ENCODE measurements around the gene DLX1. TPM values are rescaled to one million over a fixed set of nuclear protein-coding genes. Genes with fewer than 3 reads are reported as not detected.

The DLX1 gene
- total RNA-seq, 2 donors from 2014 or later, result not detected

- no peak for ATAC-seq (replicated peaks)
- H3K4me3 Mint-ChIP-seq, result peak overlapping the region; percentile 75
- peaks cover 84% of the 10 kb centered on the region for H3K27me3 Mint-ChIP-seq
- H3K27ac Mint-ChIP-seq, result peak overlapping the region; percentile 25
- H3K4me1 Mint-ChIP-seq, result peaks cover 20% of the 10 kb centered on the region
- H3K9me3 Mint-ChIP-seq, result no peaks in the 10 kb centered on the region
- peaks cover 46% of the 10 kb centered on the region for H3K36me3 Mint-ChIP-seq (ENCODE audit: low read depth)
Measured at GRCh38 chr2:172087780-172088244, 2.5 kb downstream of the DLX1 start.

GRCh38 chr2:172088245-172089004, 3.1 kb downstream of the DLX1 start:
- Mint-ChIP-seq H3K36me3 (ENCODE audit: low read depth) (peaks cover 50% of the 10 kb centered on the region), H3K27me3 (peaks cover 84% of the 10 kb centered on the region), H3K9me3 (no peaks in the 10 kb centered on the region), H3K4me1 (peaks cover 24% of the 10 kb centered on the region), H3K4me3 (peak overlapping the region; percentile 75), H3K27ac (no peak overlapping the region)
- ATAC-seq (replicated peaks), result no peak

GRCh38 chr2:172089005-172089504, 3.7 kb downstream of the DLX1 start:
- Mint-ChIP-seq H3K27ac (no peak overlapping the region), H3K27me3 (peaks cover 83% of the 10 kb centered on the region), H3K36me3 (ENCODE audit: low read depth) (peaks cover 44% of the 10 kb centered on the region), H3K4me3 (no peak overlapping the region), H3K9me3 (no peaks in the 10 kb centered on the region), H3K4me1 (peaks cover 18% of the 10 kb centered on the region)
- ATAC-seq (replicated peaks), result no peak

GRCh38 chr2:172089633-172090032, 4.3 kb downstream of the DLX1 start:
- Mint-ChIP-seq H3K27ac (no peak overlapping the region), H3K4me3 (no peak overlapping the region), H3K36me3 (ENCODE audit: low read depth) (peaks cover 38% of the 10 kb centered on the region), H3K9me3 (no peaks in the 10 kb centered on the region), H3K4me1 (peaks cover 17% of the 10 kb centered on the region), H3K27me3 (peaks cover 81% of the 10 kb centered on the region)
- no peak for ATAC-seq (replicated peaks)

- no peak for ATAC-seq (replicated peaks)
- Mint-ChIP-seq H3K4me3 (no peak overlapping the region), H3K27me3 (peaks cover 78% of the 10 kb centered on the region), H3K27ac (no peak overlapping the region), H3K9me3 (no peaks in the 10 kb centered on the region), H3K36me3 (ENCODE audit: low read depth) (peaks cover 35% of the 10 kb centered on the region), H3K4me1 (peaks cover 16% of the 10 kb centered on the region)
Measured at GRCh38 chr2:172090044-172090961, 5.0 kb downstream of the DLX1 start.

GRCh38 chr2:172091000-172091641, 5.8 kb downstream of the DLX1 start:
- no peak overlapping the region for H3K27ac Mint-ChIP-seq
- no peaks in the 10 kb centered on the region for H3K9me3 Mint-ChIP-seq
- ATAC-seq (replicated peaks), result no peak
- peaks cover 14% of the 10 kb centered on the region for H3K4me1 Mint-ChIP-seq
- H3K36me3 Mint-ChIP-seq (ENCODE audit: low read depth), result peaks cover 27% of the 10 kb centered on the region
- H3K4me3 Mint-ChIP-seq, result no peak overlapping the region
- H3K27me3 Mint-ChIP-seq, result peaks cover 79% of the 10 kb centered on the region

- H3K27me3 Mint-ChIP-seq, result peaks cover 78% of the 10 kb centered on the region
- H3K9me3 Mint-ChIP-seq, result no peaks in the 10 kb centered on the region
- no peak overlapping the region for H3K4me3 Mint-ChIP-seq
- ATAC-seq (replicated peaks), result no peak
- H3K4me1 Mint-ChIP-seq, result peaks cover 19% of the 10 kb centered on the region
- no peak overlapping the region for H3K27ac Mint-ChIP-seq
- peaks cover 27% of the 10 kb centered on the region for H3K36me3 Mint-ChIP-seq (ENCODE audit: low read depth)
Measured at GRCh38 chr2:172091761-172092566, 6.7 kb downstream of the DLX1 start.

GRCh38 chr2:172092716-172093415, 7.6 kb downstream of the DLX1 start:
- no peak for ATAC-seq (replicated peaks)
- no peak overlapping the region for H3K27ac Mint-ChIP-seq
- peaks cover 19% of the 10 kb centered on the region for H3K36me3 Mint-ChIP-seq (ENCODE audit: low read depth)
- H3K4me3 Mint-ChIP-seq, result no peak overlapping the region
- no peaks in the 10 kb centered on the region for H3K9me3 Mint-ChIP-seq
- peaks cover 14% of the 10 kb centered on the region for H3K4me1 Mint-ChIP-seq
- peaks cover 78% of the 10 kb centered on the region for H3K27me3 Mint-ChIP-seq

- no peak for ATAC-seq (replicated peaks)
- peaks cover 18% of the 10 kb centered on the region for H3K4me1 Mint-ChIP-seq
- H3K27ac Mint-ChIP-seq, result no peak overlapping the region
- no peaks in the 10 kb centered on the region for H3K9me3 Mint-ChIP-seq
- peaks cover 12% of the 10 kb centered on the region for H3K36me3 Mint-ChIP-seq (ENCODE audit: low read depth)
- peaks cover 74% of the 10 kb centered on the region for H3K27me3 Mint-ChIP-seq
- H3K4me3 Mint-ChIP-seq, result peak overlapping the region; percentile 9
Measured at GRCh38 chr2:172093416-172094293, 8.3 kb downstream of the DLX1 start.

- ATAC-seq (replicated peaks), result no peak
- H3K4me1 Mint-ChIP-seq, result peaks cover 20% of the 10 kb centered on the region
- peak overlapping the region; percentile 72 for H3K4me3 Mint-ChIP-seq
- H3K36me3 Mint-ChIP-seq (ENCODE audit: low read depth), result peaks cover 12% of the 10 kb centered on the region
- no peak overlapping the region for H3K27ac Mint-ChIP-seq
- H3K9me3 Mint-ChIP-seq, result no peaks in the 10 kb centered on the region
- peaks cover 71% of the 10 kb centered on the region for H3K27me3 Mint-ChIP-seq
Measured at GRCh38 chr2:172094294-172095145, 9.2 kb downstream of the DLX1 start.

GRCh38 chr2:172095146-172095904, 10.0 kb downstream of the DLX1 start:
- Mint-ChIP-seq H3K4me3 (peak overlapping the region; percentile 72), H3K4me1 (peaks cover 20% of the 10 kb centered on the region), H3K36me3 (ENCODE audit: low read depth) (peaks cover 12% of the 10 kb centered on the region), H3K9me3 (no peaks in the 10 kb centered on the region), H3K27me3 (peaks cover 65% of the 10 kb centered on the region), H3K27ac (no peak overlapping the region)
- ATAC-seq (replicated peaks), result peak; percentile 49

Data from activated T-helper 17 cell treated with anti-CD3 and anti-CD28 coated beads, Interleukin-2, amount 50 U/mL, for 72 hours (primary cell).